GM19043 (cell line): Measurements from ENCODE around the gene POU2F3.
"Not testable (repeated sequence)": the region's sequence is repeated elsewhere in the genome, so short reads cannot be mapped to it uniquely, and the experiment has no call there.

Experiments used
- ATAC-seq: cut with Tn5 transposase; IDR thresholded peaks from one replicate; pipeline ENCODE4 v1.9.1; 2021; ENCODE audit warnings: low read depth; ENCODE audit not compliant: unreplicated experiment

The POU2F3 gene

GRCh38 chr11:120248551-120249278 is 8.8 kb downstream of the POU2F3 start:
- peak; percentile 66 for ATAC-seq

DNA sequence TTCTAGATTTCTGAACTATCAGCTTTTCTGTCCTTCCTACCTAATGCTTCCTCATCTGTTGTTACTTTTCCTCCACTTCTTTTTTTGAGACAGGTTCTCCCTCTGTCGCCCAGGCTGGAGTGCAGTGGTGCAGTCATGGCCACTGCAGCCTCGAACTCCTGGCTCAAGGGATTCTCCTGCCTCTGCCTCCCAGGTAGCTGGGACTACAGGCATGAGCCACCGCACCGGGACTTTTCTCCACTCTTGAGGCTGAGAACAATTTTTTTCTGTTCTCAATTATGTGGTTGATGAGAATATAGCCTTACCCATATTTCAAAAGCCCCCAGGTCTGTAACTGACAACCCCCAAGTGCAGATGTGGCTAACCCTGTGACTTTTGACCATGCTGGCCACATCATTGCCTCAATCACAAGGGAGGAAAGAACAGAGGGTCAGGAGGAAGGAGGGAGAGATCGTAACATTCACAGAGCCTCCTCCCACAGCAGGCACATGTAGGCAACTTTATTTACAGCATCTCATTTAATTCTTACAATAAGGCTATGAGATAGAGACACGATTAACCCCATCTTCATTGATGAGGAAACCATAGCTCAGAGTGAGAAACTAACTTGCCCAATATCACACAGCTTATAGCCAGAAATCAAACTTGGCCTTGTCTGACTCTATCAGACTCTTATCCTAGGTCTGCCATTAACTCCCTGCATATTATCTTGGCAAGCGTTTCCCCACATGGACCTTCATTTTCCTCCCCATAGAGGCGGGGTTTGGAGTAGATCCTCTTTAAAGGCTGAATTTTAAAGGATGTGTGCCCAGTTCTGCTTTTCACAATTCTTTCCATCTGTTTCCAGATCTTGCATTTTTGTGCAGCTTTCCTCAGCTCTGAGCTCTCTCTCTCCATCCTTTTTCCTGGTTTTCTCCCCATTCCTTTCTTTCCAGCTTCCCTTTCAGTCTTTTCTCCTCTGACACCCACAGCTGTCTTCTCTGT is 9.6 kb downstream of the POU2F3 start:
- no peak for ATAC-seq

- not testable (repeated sequence) for ATAC-seq
Measured at GRCh38 chr11:120253377-120253776, 13.4 kb downstream of the POU2F3 start.

DNA sequence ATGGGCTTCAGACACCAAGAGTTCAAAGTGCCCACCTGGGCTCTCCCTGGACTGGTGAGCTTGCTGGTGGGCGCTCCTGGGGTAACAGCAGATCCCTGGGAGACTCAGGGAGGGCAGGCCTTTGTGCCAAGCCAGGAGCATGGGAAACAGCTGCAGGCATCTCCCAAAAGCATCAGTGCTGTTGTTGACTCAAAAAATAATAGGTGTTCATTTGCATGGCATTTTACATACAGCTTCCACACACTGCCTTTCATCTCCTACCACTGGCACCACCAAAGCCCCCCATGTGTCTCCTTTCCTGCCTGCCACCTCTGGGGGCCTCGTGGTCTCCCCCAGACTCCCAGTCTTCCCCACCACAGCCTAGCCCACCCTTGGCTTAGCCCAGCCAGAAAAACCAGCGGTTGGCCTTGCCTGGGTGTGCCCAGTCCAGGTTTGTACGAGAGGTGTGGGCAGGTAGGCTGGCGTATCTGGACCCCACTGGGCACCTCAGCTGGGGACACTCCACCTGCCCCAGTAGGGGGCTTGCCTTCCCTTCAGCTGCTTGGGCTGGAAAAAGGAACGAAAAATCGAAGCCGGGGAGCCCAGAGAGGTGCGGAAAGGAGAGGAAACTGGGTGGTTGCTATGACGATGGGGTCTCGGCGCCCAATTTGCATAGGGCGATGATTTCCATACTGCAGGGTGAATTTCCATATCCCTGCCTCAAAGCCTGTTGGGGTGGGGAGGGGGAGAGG is 15.0 kb downstream of the POU2F3 start:
- ATAC-seq, result no peak

GRCh38 chr11:120255519-120255866 is 15.6 kb downstream of the POU2F3 start:
- ATAC-seq, result no peak

- ATAC-seq, result no peak
Measured at GRCh38 chr11:120256178-120256577, 16.2 kb downstream of the POU2F3 start.

- ATAC-seq, result no peak
Measured at GRCh38 chr11:120256779-120257178, 16.8 kb downstream of the POU2F3 start.

DNA sequence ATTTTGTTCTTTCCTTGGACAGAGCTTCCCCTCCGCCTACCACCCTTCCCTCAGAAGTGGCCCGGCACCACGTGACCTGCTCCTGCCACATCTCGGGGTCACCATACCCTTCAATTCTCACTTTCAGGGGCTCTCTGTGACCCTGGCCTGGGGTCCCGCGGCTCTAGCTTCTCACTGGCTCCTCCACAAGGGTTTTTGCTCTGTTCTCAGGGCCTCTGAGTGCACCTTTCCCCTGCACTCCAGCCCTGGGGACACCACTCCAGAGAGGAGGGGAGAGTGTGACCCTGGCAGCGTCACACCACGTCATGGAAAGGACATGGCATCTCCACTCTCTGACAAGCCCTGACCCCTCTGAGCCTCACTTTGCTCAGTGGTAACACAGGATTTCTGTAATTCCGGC is 17.4 kb downstream of the POU2F3 start:
- ATAC-seq, result no peak

- ATAC-seq, result no peak
Measured at GRCh38 chr11:120258661-120259060, 18.7 kb downstream of the POU2F3 start.

DNA sequence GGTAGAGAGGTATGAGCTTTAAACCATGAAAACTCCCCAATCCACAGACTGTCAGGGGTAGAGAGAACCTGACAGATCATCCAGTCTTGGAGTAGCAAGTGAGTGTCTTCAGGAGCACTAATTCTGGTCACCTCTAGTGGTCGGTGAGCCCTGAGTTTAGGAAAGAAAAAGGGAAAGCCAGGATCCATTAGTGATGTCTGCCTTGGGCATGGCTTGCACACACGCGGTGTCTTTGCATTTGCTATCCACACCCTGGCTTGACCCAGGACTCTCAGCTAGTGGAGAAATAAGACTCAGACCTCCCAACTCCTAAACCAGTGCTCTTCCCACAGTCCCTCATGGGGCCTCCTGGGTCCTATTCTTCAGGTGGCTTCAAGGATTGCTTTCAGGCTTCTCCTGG is 19.3 kb downstream of the POU2F3 start:
- ATAC-seq, result no peak

DNA sequence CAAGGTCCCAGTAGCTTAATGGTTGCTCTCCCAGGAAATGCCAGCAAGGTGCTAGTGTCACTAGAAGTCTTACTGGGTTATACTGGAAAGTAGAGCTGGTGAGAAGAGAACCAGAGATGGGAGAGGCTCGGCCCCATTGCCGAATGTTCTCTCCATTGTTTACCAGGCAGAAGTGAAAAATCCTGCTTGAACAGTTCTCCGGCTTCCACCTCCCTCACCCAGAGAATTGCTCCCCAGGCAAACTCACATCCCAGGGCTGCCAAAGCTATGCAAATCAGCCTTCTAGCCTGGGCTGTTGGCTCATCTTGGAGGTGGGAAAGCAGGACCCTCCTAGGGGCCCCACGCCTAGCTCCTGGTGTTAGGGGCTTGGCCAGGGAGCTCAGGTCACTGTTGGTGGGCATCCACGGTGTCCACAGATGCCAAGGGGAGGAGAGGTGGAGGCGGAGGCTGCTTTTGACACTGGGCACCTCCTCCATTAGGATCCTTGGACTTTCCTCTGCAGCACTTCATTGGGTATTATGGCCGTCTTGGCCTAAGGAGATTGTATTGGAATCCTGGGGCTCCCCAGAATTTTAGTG is 20.1 kb downstream of the POU2F3 start:
- ATAC-seq, result no peak

DNA sequence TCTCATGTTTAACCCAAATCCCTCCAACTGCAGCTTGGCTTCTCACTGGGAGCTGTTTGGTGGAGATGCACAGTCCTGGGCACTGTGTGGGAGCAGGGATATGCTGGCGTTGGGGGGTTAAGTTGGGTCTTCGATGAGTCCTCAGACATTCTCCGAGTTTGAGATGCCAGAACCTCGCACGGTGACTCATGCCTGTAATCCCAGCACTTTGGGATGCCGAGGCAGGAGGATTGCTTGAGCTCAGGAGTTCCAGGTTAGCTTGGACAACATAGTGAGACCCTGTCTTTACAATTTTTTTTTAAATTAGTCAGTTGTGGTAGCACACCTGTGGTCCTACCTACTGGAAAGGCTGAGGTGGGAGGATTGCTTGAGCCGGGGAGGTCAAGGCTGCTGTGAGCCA is 20.7 kb downstream of the POU2F3 start:
- ATAC-seq, result no peak

DNA sequence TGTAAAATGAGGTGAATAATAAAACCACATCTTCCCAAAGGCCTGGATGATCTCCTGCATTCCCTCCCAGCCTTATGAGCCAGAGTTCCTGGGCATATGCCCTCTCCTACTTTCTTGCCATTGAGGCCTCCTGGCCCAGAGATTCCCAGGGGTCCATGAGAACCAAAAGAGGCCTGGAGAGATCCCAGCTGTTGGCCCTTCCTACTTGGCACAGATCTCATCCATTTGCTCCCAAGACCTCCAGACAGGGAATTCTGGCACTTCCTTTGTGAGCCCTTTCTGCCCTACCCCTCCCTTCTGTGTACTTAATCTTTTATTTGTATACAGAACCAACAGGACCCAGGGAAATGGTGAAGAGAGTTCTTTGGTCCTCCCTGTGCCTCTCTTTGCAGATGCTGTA is 21.4 kb downstream of the POU2F3 start:
- no peak for ATAC-seq

GRCh38 chr11:120261931-120262330 is 22.0 kb downstream of the POU2F3 start:
- no peak for ATAC-seq

GRCh38 chr11:120267319-120267718 is 27.4 kb downstream of the POU2F3 start:
- no peak for ATAC-seq

GRCh38 chr11:120268686-120269085 is 28.7 kb downstream of the POU2F3 start:
- no peak for ATAC-seq

GRCh38 chr11:120270386-120270785 is 30.4 kb downstream of the POU2F3 start:
- no peak for ATAC-seq

GRCh38 chr11:120271672-120272071 is 31.7 kb downstream of the POU2F3 start:
- ATAC-seq, result no peak

DNA sequence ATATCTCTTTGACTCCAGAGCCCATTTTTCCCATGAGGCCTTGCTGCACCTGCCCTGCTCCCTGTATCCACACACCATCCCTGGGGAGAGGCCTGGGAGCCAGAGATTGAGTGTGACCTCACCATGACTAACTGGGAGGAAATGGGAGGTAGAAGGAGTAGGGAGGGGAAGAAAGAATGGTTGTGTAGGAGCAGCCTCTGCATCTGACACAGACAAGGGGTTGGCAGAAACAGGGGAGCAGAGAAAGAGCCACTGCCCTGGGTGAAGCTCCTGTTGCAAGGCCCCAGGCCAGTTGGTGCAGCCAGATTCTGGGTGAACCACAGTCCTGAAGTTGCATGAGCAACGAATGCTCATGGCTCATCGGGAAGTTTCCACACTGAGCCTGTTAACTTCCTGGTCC is 32.4 kb downstream of the POU2F3 start:
- no peak for ATAC-seq

GRCh38 chr11:120273432-120273831 is 33.5 kb downstream of the POU2F3 start:
- ATAC-seq, result no peak

- ATAC-seq, result not testable (repeated sequence)
Measured at GRCh38 chr11:120273956-120274355, 34.0 kb downstream of the POU2F3 start.
